WTC11 (cell line): ENCODE data around the gene SULT2B1. TPM values are rescaled to one million over a fixed set of nuclear protein-coding genes. Genes with fewer than 3 reads are reported as not detected.

Source experiments
- ATAC-seq: fragments of 200-7000 bp; cut with Tn5 transposase; 2 replicates; pipeline ENCODE4 v1.10.0; 2021; ENCODE audit warnings: mild to moderate bottlenecking, moderate library complexity
- CTCF ChIA-PET: fragments of 300-600 bp; sonication (Branson Sonifier 250); formaldehyde crosslinking; loops from one replicate; lab custom pipeline; 2021; ENCODE audit warnings: antibody characterized with exemption; lab: Charles Lee
- POLR2A ChIA-PET: fragments of 350-600 bp; sonication (Branson Sonifier 250); formaldehyde crosslinking; loops from one replicate; lab custom pipeline; 2021; ENCODE audit warnings: antibody characterized with exemption; lab: Charles Lee
- DNase-seq: peaks from one replicate; pipeline ENCODE4 v3.0.0; 2021; ENCODE audit warnings: low spot score
- H3K27ac Mint-ChIP-seq: 2 replicates; pipeline ENCODE4 v1.8.0; 2021; ENCODE audit warnings: mixed read lengths
- H3K27me3 Mint-ChIP-seq: 2 replicates; pipeline ENCODE4 v1.8.0; 2021; ENCODE audit warnings: low read depth, mild to moderate bottlenecking, moderate library complexity, mixed read lengths
- H3K36me3 Mint-ChIP-seq: 2 replicates; pipeline ENCODE4 v1.8.0; 2021; ENCODE audit warnings: mixed read lengths
- H3K4me1 Mint-ChIP-seq: 2 replicates; pipeline ENCODE4 v1.8.0; 2022; ENCODE audit warnings: mixed read lengths
- H3K4me3 Mint-ChIP-seq: 2 replicates; pipeline ENCODE4 v1.8.0; 2021; ENCODE audit warnings: mild to moderate bottlenecking, moderate library complexity, mixed read lengths
- H3K9me3 Mint-ChIP-seq: 2 replicates; pipeline ENCODE4 v1.8.0; 2021; ENCODE audit warnings: mixed read lengths
- E2F5 ChIP-seq: sonication (generic); formaldehyde crosslinking; IDR thresholded peaks from 2 replicates; pipeline ENCODE4 v1.8.1; 2022; ENCODE audit warnings: mild to moderate bottlenecking, moderate library complexity, missing genetic modification reagents
- EMX1 ChIP-seq: fragments of 250-450 bp; sonication (Bioruptor Pico); IDR thresholded peaks from 2 replicates; pipeline ENCODE4 v1.8.0; 2021; ENCODE audit warnings: mild to moderate bottlenecking
- ERG ChIP-seq: fragments of 250-450 bp; sonication (Bioruptor Pico); IDR thresholded peaks from 2 replicates; pipeline ENCODE4 v1.8.0; 2021; ENCODE audit warnings: mild to moderate bottlenecking
- FOXP4 ChIP-seq: sonication (generic); formaldehyde crosslinking; IDR thresholded peaks from 2 replicates; pipeline ENCODE4 v1.8.0; 2022; ENCODE audit warnings: mild to moderate bottlenecking, missing genetic modification reagents
- HMGA2 ChIP-seq: fragments of 250-450 bp; sonication (Bioruptor Pico); IDR thresholded peaks from 2 replicates; pipeline ENCODE4 v1.4.0; 2021; ENCODE audit warnings: mild to moderate bottlenecking, moderate library complexity
- NFATC4 ChIP-seq: fragments of 250-450 bp; sonication (Bioruptor Pico); IDR thresholded peaks from 2 replicates; pipeline ENCODE4 v1.9.0; 2021; ENCODE audit warnings: mild to moderate bottlenecking
- NR1H2 ChIP-seq: sonication (generic); formaldehyde crosslinking; IDR thresholded peaks from 2 replicates; pipeline ENCODE4 v1.9.0; 2021; ENCODE audit warnings: mild to moderate bottlenecking, moderate library complexity, missing genetic modification reagents
- OVOL2 ChIP-seq: fragments of 250-450 bp; sonication (Bioruptor Pico); IDR thresholded peaks from 2 replicates; pipeline ENCODE4 v1.9.0; 2021; ENCODE audit warnings: mild to moderate bottlenecking, borderline replicate concordance
- RELA ChIP-seq: sonication (generic); formaldehyde crosslinking; IDR thresholded peaks from 2 replicates; pipeline ENCODE4 v1.8.1; 2022; ENCODE audit warnings: missing genetic modification reagents, mild to moderate bottlenecking, borderline replicate concordance
- SMAD3 ChIP-seq: sonication (generic); formaldehyde crosslinking; IDR thresholded peaks from 2 replicates; pipeline ENCODE4 v1.8.0; 2022; ENCODE audit warnings: missing genetic modification reagents, mild to moderate bottlenecking, borderline replicate concordance
- SMAD4 ChIP-seq: sonication (generic); formaldehyde crosslinking; IDR thresholded peaks from 2 replicates; pipeline ENCODE4 v1.8.0; 2022; ENCODE audit warnings: mild to moderate bottlenecking, missing genetic modification reagents
- SP1 ChIP-seq: sonication (generic); formaldehyde crosslinking; conservative IDR thresholded peaks from 2 replicates; pipeline ENCODE4 v1.8.1; 2022; ENCODE audit warnings: missing genetic modification reagents
- TCF7 ChIP-seq: sonication (generic); formaldehyde crosslinking; IDR thresholded peaks from 2 replicates; pipeline ENCODE4 v1.8.0; 2022; ENCODE audit warnings: mild to moderate bottlenecking, low read depth, missing genetic modification reagents, moderate library complexity
- TP53 ChIP-seq: sonication (generic); formaldehyde crosslinking; IDR thresholded peaks from 2 replicates; pipeline ENCODE4 v1.8.1; 2023; ENCODE audit warnings: mild to moderate bottlenecking, missing genetic modification reagents
- ZMAT4 ChIP-seq: fragments of 250-450 bp; sonication (Bioruptor Pico); IDR thresholded peaks from 2 replicates; pipeline ENCODE4 v1.9.0; 2021; ENCODE audit warnings: mild to moderate bottlenecking
- ZNF219 ChIP-seq: sonication (generic); formaldehyde crosslinking; IDR thresholded peaks from 2 replicates; pipeline ENCODE4 v1.8.0; 2023; ENCODE audit warnings: missing genetic modification reagents, mild to moderate bottlenecking, borderline replicate concordance
- ZNF281 ChIP-seq: sonication (generic); formaldehyde crosslinking; IDR thresholded peaks from 2 replicates; pipeline ENCODE4 v1.8.0; 2023; ENCODE audit warnings: mild to moderate bottlenecking, missing genetic modification reagents
- ZNF317 ChIP-seq: sonication (generic); formaldehyde crosslinking; IDR thresholded peaks from 2 replicates; pipeline ENCODE4 v1.8.1; 2023; ENCODE audit warnings: low read depth, mild to moderate bottlenecking, moderate library complexity, missing genetic modification reagents, borderline replicate concordance
- total RNA-seq: library from RNA; stranded (reverse); gene quantifications from 3 replicates; pipeline ENCODE4 v1.2.3, GENCODE V29; 2021

Gene SULT2B1
- total RNA-seq, 1 experiment from 2014 or later: 0.96 TPM

- TF ChIP-seq SMAD3: no peak
- no peak for TF ChIP-seq ZNF281 (CRISPR knock-in tag)
- no peak for TF ChIP-seq HMGA2 (CRISPR knock-in tag)
- TF ChIP-seq TP53 (CRISPR knock-in tag): no peak
- no peak for TF ChIP-seq TCF7 (CRISPR knock-in tag)
- no peak for TF ChIP-seq ZNF219 (CRISPR knock-in tag)
- TF ChIP-seq FOXP4 (CRISPR knock-in tag): no peak
- TF ChIP-seq NR1H2: no peak
- TF ChIP-seq OVOL2 (CRISPR knock-in tag): no peak
- no peak for TF ChIP-seq ERG
- no peak for TF ChIP-seq ZMAT4 (CRISPR knock-in tag)
- TF ChIP-seq ZNF317 (CRISPR knock-in tag): no peak
- no peak for TF ChIP-seq EMX1
- TF ChIP-seq RELA: no peak
- no peak for TF ChIP-seq SP1 (CRISPR knock-in tag)
- TF ChIP-seq NFATC4: no peak
- no peak for TF ChIP-seq SMAD4 (CRISPR knock-in tag)
- TF ChIP-seq E2F5: no peak
- Mint-ChIP-seq H3K4me3 (no peak overlapping the region), H3K9me3 (peaks cover 5% of the 10 kb centered on the region), H3K27ac (peak overlapping the region; percentile 50), H3K27me3 (no peaks in the 10 kb centered on the region; the same call in 1 of the 2 replicates), H3K36me3 (no peaks in the 10 kb centered on the region), H3K4me1 (peaks cover 12% of the 10 kb centered on the region)
- CTCF ChIA-PET: no interaction called here
- no peak for DNase-seq
- POLR2A ChIA-PET: no interaction called here
- no peak for ATAC-seq
Observed at GRCh38 chr19:48648134-48648533, 96.2 kb downstream of the SULT2B1 start.

Other genes with a start within 250 kb of the SULT2B1 start
- 8.9 to 11.1 TPM (median 10.4 TPM) in 3 replicates for gene EMP3, start 226.6 kb upstream of the SULT2B1 start, total RNA-seq
- 20.2 to 29.6 TPM (median 27.0 TPM) in 3 replicates for gene TMEM143, start 188.2 kb upstream of the SULT2B1 start, total RNA-seq
- gene SYNGR4, start 187.8 kb upstream of the SULT2B1 start, total RNA-seq: not detected in 3 replicates
- 207 to 226 TPM (median 223 TPM) in 3 replicates for gene KDELR1, start 160.6 kb upstream of the SULT2B1 start, total RNA-seq
- gene GRIN2D, start 158.5 kb upstream of the SULT2B1 start, total RNA-seq: 23.0 to 27.8 TPM (median 25.3 TPM) in 3 replicates
- 59.8 to 67.2 TPM (median 61.6 TPM) in 3 replicates for gene GRWD1, start 106.2 kb upstream of the SULT2B1 start, total RNA-seq
- gene KCNJ14, start 96.6 kb upstream of the SULT2B1 start, total RNA-seq: 1.1 to 1.4 TPM (median 1.1 TPM) in 3 replicates
- gene CYTH2, start 82.8 kb upstream of the SULT2B1 start, total RNA-seq: 70.4 to 72.6 TPM (median 71.9 TPM) in 3 replicates
- 15.9 to 19.4 TPM (median 19.1 TPM) in 3 replicates for gene LMTK3, start 40.3 kb upstream of the SULT2B1 start, total RNA-seq
- not detected in 3 replicates for gene SPACA4, start 54.6 kb downstream of the SULT2B1 start, total RNA-seq
- 6.6 to 8.8 TPM (median 6.8 TPM) in 3 replicates for gene FAM83E, start 62.9 kb downstream of the SULT2B1 start, total RNA-seq
- gene RPL18, start 67.0 kb downstream of the SULT2B1 start, total RNA-seq: 1,712 to 1,987 TPM (median 1,909 TPM) in 3 replicates
- 46.7 to 64.6 TPM (median 48.4 TPM) in 3 replicates for gene SPHK2, start 67.3 kb downstream of the SULT2B1 start, total RNA-seq
- gene DBP, start 85.2 kb downstream of the SULT2B1 start, total RNA-seq: 10.5 to 12.0 TPM (median 11.4 TPM) in 3 replicates
- 41.4 to 53.7 TPM (median 47.5 TPM) in 3 replicates for gene CA11, start 94.0 kb downstream of the SULT2B1 start, total RNA-seq
- 0.28 to 0.39 TPM (median 0.37 TPM) in 3 replicates for gene NTN5, start 120.8 kb downstream of the SULT2B1 start, total RNA-seq
- gene FUT2, start 143.8 kb downstream of the SULT2B1 start, total RNA-seq: 5.9 to 6.8 TPM (median 6.5 TPM) in 3 replicates
- gene MAMSTR, start 167.6 kb downstream of the SULT2B1 start, total RNA-seq: 1.4 to 2.2 TPM (median 1.6 TPM) in 3 replicates
- gene RASIP1, start 188.4 kb downstream of the SULT2B1 start, total RNA-seq: 4.4 to 5.4 TPM (median 5.2 TPM) in 3 replicates
- 1.3 to 2.2 TPM (median 1.3 TPM) in 3 replicates for gene IZUMO1, start 194.7 kb downstream of the SULT2B1 start, total RNA-seq
- 9.9 to 11.5 TPM (median 10.1 TPM) in 3 replicates for gene FUT1, start 200.5 kb downstream of the SULT2B1 start, total RNA-seq
- gene FGF21, start 203.4 kb downstream of the SULT2B1 start, total RNA-seq: 0.21 to 0.44 TPM (median 0.26 TPM) in 3 replicates